ENCODE results near the gene COG8. TPM values are rescaled to one million over a fixed set of nuclear protein-coding genes. Genes with fewer than 3 reads are reported as not detected.

COG8 gene
- polyA plus RNA-seq, 1 experiment, result 31.6 TPM

GRCh38 chr16:69307091-69307490, 32.3 kb downstream of the COG8 start:
- CTCF ChIA-PET, result no interaction called here
- Histone ChIP-seq H3K36me3 (ENCODE audit: control insufficient read depth, insufficient read depth, low read length) (0 out of 2 replicates have a peak, but pooled peaks cover 2% of the 10 kb centered on the region), H3K4me3 (ENCODE audit: low read depth, low read length) (no peak overlapping the region), H3K27me3 (ENCODE audit: control insufficient read depth, insufficient read depth, low read length) (no peaks in the 10 kb centered on the region)
- no peak for TF ChIP-seq CTCF (IDR thresholded peaks at IDR 0.05; ENCODE audit: insufficient read depth, low read depth, low read length)
- no peak for DNase-seq (ENCODE audit: low read depth)
- POLR2A ChIA-PET, result no interaction called here

- H3K4me3 ChIP-seq (ENCODE audit: low read depth, low read length), result no peak overlapping the region
- peaks cover 3% of the 10 kb centered on the region; the same call in 1 of the 2 replicates for H3K36me3 ChIP-seq (ENCODE audit: control insufficient read depth, insufficient read depth, low read length)
- H3K27me3 ChIP-seq (ENCODE audit: control insufficient read depth, insufficient read depth, low read length), result no peaks in the 10 kb centered on the region
- TF ChIP-seq CTCF (IDR thresholded peaks at IDR 0.05; ENCODE audit: insufficient read depth, low read depth, low read length), result no peak
- CTCF ChIA-PET, result interaction anchor here (0.7 kb wide), 1 partner anchor 449 kb away, joined by 3 read pairs; the partner anchor contains the start of gene NOB1
- POLR2A ChIA-PET, result interaction anchor here (0.6 kb wide), 1 partner anchor 352 kb away, joined by 3 read pairs; no protein-coding TSS in a partner anchor
- DNase-seq (ENCODE audit: low read depth), result peak; percentile 38
Observed at GRCh38 chr16:69306031-69306430, 33.3 kb downstream of the COG8 start.

- TF ChIP-seq CTCF (IDR thresholded peaks at IDR 0.05; ENCODE audit: insufficient read depth, low read depth, low read length), result no peak
- CTCF ChIA-PET, result interaction anchor here (0.9 to 1.4 kb wide), 2 partner anchors 16 to 149 kb away, joined by 3 read pairs; no protein-coding TSS in a partner anchor
- H3K4me3 ChIP-seq (ENCODE audit: low read depth, low read length), result no peak overlapping the region
- no peaks in the 10 kb centered on the region for H3K27me3 ChIP-seq (ENCODE audit: control insufficient read depth, insufficient read depth, low read length)
- peaks cover 7% of the 10 kb centered on the region for H3K36me3 ChIP-seq (ENCODE audit: control insufficient read depth, insufficient read depth, low read length)
- POLR2A ChIA-PET, result no interaction called here
- no peak for DNase-seq (ENCODE audit: low read depth)
Observed at GRCh38 chr16:69302301-69302700, 37.1 kb downstream of the COG8 start.

- POLR2A ChIA-PET, result no interaction called here
Observed at GRCh38 chr16:69301861-69302260, 37.5 kb downstream of the COG8 start.

GRCh38 chr16:69301187-69301586, 38.2 kb downstream of the COG8 start:
- DNase-seq (ENCODE audit: low read depth), result no peak
- POLR2A ChIA-PET, result no interaction called here
- CTCF ChIA-PET, result interaction anchor here (0.7 to 1.4 kb wide), 4 partner anchors 14 to 147 kb away, joined by 3 read pairs; no protein-coding TSS in a partner anchor
- Histone ChIP-seq H3K4me3 (ENCODE audit: low read depth, low read length) (no peak overlapping the region), H3K36me3 (ENCODE audit: control insufficient read depth, insufficient read depth, low read length) (peaks cover 7% of the 10 kb centered on the region), H3K27me3 (ENCODE audit: control insufficient read depth, insufficient read depth, low read length) (no peaks in the 10 kb centered on the region)
- no peak for TF ChIP-seq CTCF (IDR thresholded peaks at IDR 0.05; ENCODE audit: insufficient read depth, low read depth, low read length)

More at GRCh38 chr16:69301861-69302260, 37.5 kb downstream of the COG8 start:
- DNase-seq (ENCODE audit: low read depth), result no peak
- CTCF ChIA-PET, result interaction anchor here (0.7 to 1.4 kb wide), 2 partner anchors 136 to 148 kb away, joined by 3 read pairs; no protein-coding TSS in a partner anchor
- no peaks in the 10 kb centered on the region for H3K27me3 ChIP-seq (ENCODE audit: control insufficient read depth, insufficient read depth, low read length)
- TF ChIP-seq CTCF (IDR thresholded peaks at IDR 0.05; ENCODE audit: insufficient read depth, low read depth, low read length), result no peak
- H3K4me3 ChIP-seq (ENCODE audit: low read depth, low read length), result no peak overlapping the region
- H3K36me3 ChIP-seq (ENCODE audit: control insufficient read depth, insufficient read depth, low read length), result peaks cover 7% of the 10 kb centered on the region
